K562 (cell line): ENCODE results near the gene EML3. TPM values are rescaled to one million over a fixed set of nuclear protein-coding genes. Genes with fewer than 3 reads are reported as not detected.

Experiments
- CBX1 ChIP-seq: sonication (generic); IDR thresholded peaks from 2 replicates; pipeline ENCODE4 v1.6.1; 2016; ENCODE audit warnings: antibody characterized with exemption, low read depth, mild to moderate bottlenecking
- KAT7 ChIP-seq: sonication (generic); formaldehyde crosslinking; IDR thresholded peaks from 2 replicates; pipeline ENCODE4 v1.8.0; 2022; ENCODE audit warnings: missing genetic modification reagents, mild to moderate bottlenecking, borderline replicate concordance
- MED1 ChIP-seq: sonication (generic); formaldehyde crosslinking; IDR thresholded peaks from 2 replicates; pipeline ENCODE4 v1.8.1; 2023; ENCODE audit warnings: missing genetic modification reagents, borderline replicate concordance
- MIER1 ChIP-seq: fragments of 450-650 bp; IDR thresholded peaks from 2 replicates; pipeline ENCODE4 v1.6.1; 2016; ENCODE audit warnings: antibody characterized with exemption, mild to moderate bottlenecking, low read depth
- PBX2 ChIP-seq, 2 experiments: IDR thresholded peaks in 1 of 2; conservative IDR thresholded peaks in 1 of 2; 2 replicates each; pipeline ENCODE4 v1.6.1; 2016; ENCODE audit warnings: low read depth in 2 of 2, mild to moderate bottlenecking in 1 of 2, missing compliant biosample characterization in 1 of 2, missing genetic modification characterization in 1 of 2, moderate library complexity in 1 of 2
- RBM25 ChIP-seq: fragments of 200-400 bp; formaldehyde crosslinking; IDR thresholded peaks from 2 replicates; pipeline ENCODE4 v1.6.1; 2018; ENCODE audit warnings: low read length, low read depth, moderate library complexity; ENCODE audit not compliant: severe bottlenecking
- RFX1 ChIP-seq: fragments of 450-650 bp; IDR thresholded peaks from 2 replicates; pipeline ENCODE4 v1.6.1; 2016; ENCODE audit warnings: mild to moderate bottlenecking, moderate library complexity
- TRIM28 ChIP-seq: fragments of 450-650 bp; IDR thresholded peaks from 2 replicates; pipeline ENCODE4 v1.6.1; 2017
- ZC3H8 ChIP-seq: fragments of 450-650 bp; IDR thresholded peaks from 2 replicates; pipeline ENCODE4 v1.6.1; 2017
- ZFP36 ChIP-seq: fragments of 150-350 bp; IDR thresholded peaks from 2 replicates; pipeline ENCODE4 v1.6.1; 2018; ENCODE audit warnings: low read length, low read depth; ENCODE audit not compliant: partially characterized antibody
- ZFPM2 ChIP-seq: fragments of 250-450 bp; sonication (Bioruptor Pico); IDR thresholded peaks from 2 replicates; pipeline ENCODE4 v1.5.1; 2022; ENCODE audit warnings: mild to moderate bottlenecking
- ZKSCAN3 ChIP-seq: fragments of 250-450 bp; sonication (Bioruptor Pico); IDR thresholded peaks from 2 replicates; pipeline ENCODE4 v1.4.0; 2020
- ZNF280B ChIP-seq: fragments of 250-450 bp; sonication (Bioruptor Pico); IDR thresholded peaks from 2 replicates; pipeline ENCODE4 v1.5.1; 2021; ENCODE audit warnings: mild to moderate bottlenecking
- ZNF561 ChIP-seq: fragments of 450-650 bp; formaldehyde crosslinking; conservative IDR thresholded peaks from 2 replicates; pipeline ENCODE4 v1.4.0; 2020; ENCODE audit warnings: mild to moderate bottlenecking, moderate library complexity
- ZNF696 ChIP-seq: fragments of 250-450 bp; sonication (Bioruptor Pico); conservative IDR thresholded peaks from 2 replicates; pipeline ENCODE4 v1.4.0; 2020; ENCODE audit warnings: mild to moderate bottlenecking, moderate library complexity
- ZSCAN32 ChIP-seq: fragments of 450-650 bp; formaldehyde crosslinking; IDR thresholded peaks from 2 replicates; pipeline ENCODE4 v1.4.0; 2020; ENCODE audit warnings: mild to moderate bottlenecking, moderate library complexity
- polyA plus RNA-seq, 8 experiments: library from polyadenylated mRNA; depleted of rRNA in 4 of 8; stranded (reverse) in 5 of 8; unstranded in 3 of 8; fragments of >200 nt; fragmentation: Nextera tagmentation in 2 of 8; fragmentation: Illumina TruSeq in 1 of 8; extraction: Ambion mirVana in 2 of 8; extraction: Trizol in 1 of 8; gene quantifications; 2 replicates each; pipeline versions ENCODE4 v1.2.1 to v1.2.3, GENCODE V29; 2011 to 2014; ENCODE audit warnings: inconsistent platforms in 1 of 8, missing spikeins in 1 of 8
- total RNA-seq, 7 experiments: library from RNA; depleted of rRNA in 6 of 7; stranded (reverse); fragments of >200 nt in 6 of 7; fragmentation: Illumina TruSeq in 2 of 7; extraction: Trizol in 2 of 7; gene quantifications; 2 replicates each; pipeline versions ENCODE4 v1.2.1 to v1.2.3, GENCODE V29; 2011 to 2021; ENCODE audit warnings: low replicate concordance in 1 of 7
- TF ChIP-seq, protein P1 (sequence below): IDR thresholded peaks from 2 replicates; pipeline ENCODE4 v1.6.1; 2012; ENCODE audit warnings: low read depth, low read length, improper control_type of control experiment, borderline replicate concordance
- TF ChIP-seq, protein P2 (sequence below): fragments of 450-650 bp; formaldehyde crosslinking; IDR thresholded peaks from 2 replicates; pipeline ENCODE4 v1.4.0; 2022; ENCODE audit warnings: mild to moderate bottlenecking, moderate library complexity
- TF ChIP-seq, protein P3 (sequence below): sonication (generic); formaldehyde crosslinking; IDR thresholded peaks from 2 replicates; pipeline ENCODE4 v1.8.0; 2022; ENCODE audit warnings: mild to moderate bottlenecking, missing genetic modification reagents
- TF ChIP-seq, protein P4 (sequence below): fragments of 450-650 bp; IDR thresholded peaks from 2 replicates; pipeline ENCODE4 v1.6.1; 2016; ENCODE audit warnings: antibody characterized with exemption

The EML3 gene
- total and polyA plus RNA-seq, 9 of the 15 experiments (the other 6 are each of a cell fraction or from before 2014, with no cell fraction given), result 0.32 to 90.5 (median 26.4) TPM

DNA sequence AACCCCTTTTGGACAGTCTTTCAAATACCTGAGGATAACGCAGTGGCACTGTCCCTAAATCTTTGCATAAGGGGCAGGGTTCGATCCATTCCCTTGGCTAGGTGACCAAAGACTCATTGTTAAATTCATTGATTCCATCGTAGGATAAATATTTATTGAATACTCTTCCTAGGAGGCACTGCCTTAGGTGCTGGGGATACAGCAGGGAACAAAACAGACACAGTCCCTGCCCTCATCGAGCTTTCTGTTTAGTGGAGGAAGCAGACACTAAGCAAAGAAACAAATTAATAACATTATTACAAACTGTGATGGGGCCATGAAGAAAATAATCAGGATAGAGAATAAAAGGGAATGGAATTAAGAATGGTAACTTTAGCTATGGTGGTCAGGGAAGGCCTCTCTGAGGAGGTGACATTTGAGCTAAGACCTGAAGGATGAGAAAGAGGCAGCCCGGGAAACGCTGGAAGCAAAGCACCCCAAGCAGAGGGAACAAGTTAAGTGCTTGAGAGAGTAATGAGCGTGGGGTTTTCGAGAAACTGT, 8.5 kb upstream of the EML3 start (continued):
- no peak for TF ChIP-seq MED1 (CRISPR knock-in tag)
- 0 out of 2 replicates have a peak, but pooled peaks have one; percentile 31 for TF ChIP-seq CBX1
- TF ChIP-seq RBM25, result no peak
- TF ChIP-seq ZKSCAN3 (CRISPR knock-in tag), result no peak
- TF ChIP-seq ZNF696, result no peak
- 0 out of 2 replicates have a peak, but pooled peaks have one; percentile 48 for TF ChIP-seq TRIM28
- TF ChIP-seq, protein P1, sequence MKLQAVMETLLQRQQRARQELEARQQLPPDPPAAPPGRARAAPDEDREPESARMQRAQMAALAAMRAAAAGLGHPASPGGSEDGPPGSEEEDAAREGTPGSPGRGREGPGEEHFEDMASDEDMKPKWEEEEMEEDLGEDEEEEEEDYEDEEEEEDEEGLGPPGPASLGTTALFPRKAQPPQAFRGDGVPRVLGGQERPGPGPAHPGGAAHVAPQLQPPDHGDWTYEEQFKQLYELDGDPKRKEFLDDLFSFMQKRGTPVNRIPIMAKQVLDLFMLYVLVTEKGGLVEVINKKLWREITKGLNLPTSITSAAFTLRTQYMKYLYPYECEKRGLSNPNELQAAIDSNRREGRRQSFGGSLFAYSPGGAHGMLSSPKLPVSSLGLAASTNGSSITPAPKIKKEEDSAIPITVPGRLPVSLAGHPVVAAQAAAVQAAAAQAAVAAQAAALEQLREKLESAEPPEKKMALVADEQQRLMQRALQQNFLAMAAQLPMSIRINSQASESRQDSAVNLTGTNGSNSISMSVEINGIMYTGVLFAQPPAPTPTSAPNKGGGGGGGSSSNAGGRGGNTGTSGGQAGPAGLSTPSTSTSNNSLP, result no peak
- TF ChIP-seq, protein P2, sequence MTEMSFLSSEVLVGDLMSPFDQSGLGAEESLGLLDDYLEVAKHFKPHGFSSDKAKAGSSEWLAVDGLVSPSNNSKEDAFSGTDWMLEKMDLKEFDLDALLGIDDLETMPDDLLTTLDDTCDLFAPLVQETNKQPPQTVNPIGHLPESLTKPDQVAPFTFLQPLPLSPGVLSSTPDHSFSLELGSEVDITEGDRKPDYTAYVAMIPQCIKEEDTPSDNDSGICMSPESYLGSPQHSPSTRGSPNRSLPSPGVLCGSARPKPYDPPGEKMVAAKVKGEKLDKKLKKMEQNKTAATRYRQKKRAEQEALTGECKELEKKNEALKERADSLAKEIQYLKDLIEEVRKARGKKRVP (CRISPR knock-in tag), result no peak
- no peak for TF ChIP-seq ZSCAN32
- TF ChIP-seq, protein P3, sequence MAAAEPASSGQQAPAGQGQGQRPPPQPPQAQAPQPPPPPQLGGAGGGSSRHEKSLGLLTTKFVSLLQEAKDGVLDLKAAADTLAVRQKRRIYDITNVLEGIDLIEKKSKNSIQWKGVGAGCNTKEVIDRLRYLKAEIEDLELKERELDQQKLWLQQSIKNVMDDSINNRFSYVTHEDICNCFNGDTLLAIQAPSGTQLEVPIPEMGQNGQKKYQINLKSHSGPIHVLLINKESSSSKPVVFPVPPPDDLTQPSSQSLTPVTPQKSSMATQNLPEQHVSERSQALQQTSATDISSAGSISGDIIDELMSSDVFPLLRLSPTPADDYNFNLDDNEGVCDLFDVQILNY (CRISPR knock-in tag), result no peak
- no peak for TF ChIP-seq RFX1
- no peak for TF ChIP-seq ZFPM2 (CRISPR knock-in tag)
- TF ChIP-seq, protein P4, sequence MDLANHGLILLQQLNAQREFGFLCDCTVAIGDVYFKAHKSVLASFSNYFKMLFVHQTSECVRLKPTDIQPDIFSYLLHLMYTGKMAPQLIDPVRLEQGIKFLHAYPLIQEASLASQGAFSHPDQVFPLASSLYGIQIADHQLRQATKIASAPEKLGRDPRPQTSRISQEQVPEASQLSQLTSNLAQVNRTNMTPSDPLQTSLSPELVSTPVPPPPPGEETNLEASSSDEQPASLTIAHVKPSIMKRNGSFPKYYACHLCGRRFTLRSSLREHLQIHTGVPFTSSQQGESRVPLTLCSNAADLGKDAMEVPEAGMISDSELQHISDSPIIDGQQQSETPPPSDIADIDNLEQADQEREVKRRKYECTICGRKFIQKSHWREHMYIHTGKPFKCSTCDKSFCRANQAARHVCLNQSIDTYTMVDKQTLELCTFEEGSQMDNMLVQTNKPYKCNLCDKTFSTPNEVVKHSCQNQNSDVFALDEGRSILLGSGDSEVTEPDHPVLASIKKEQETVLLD, result no peak
- peak; percentile 93 for TF ChIP-seq ZFP36
- no peak for TF ChIP-seq ZNF280B
- 0 out of 2 replicates have a peak, but pooled peaks have one; percentile 32 for TF ChIP-seq ZC3H8
- no peak for TF ChIP-seq ZNF561
- TF ChIP-seq KAT7 (CRISPR knock-in tag), result no peak
- TF ChIP-seq MIER1, result peak; percentile 40; the same call in 1 of the 2 replicates
- TF ChIP-seq PBX2 (CRISPR knock-in tag; IDR thresholded peaks at IDR 0.05; ENCODE audit: low read depth), result no peak
- TF ChIP-seq PBX2 (tag; conservative IDR thresholded peaks at IDR 0.05; ENCODE audit: low read depth), result no peak
